ENCODE results near the gene TMEM81.

GRCh38 chr1:205084360-205084759, at the start of gene TMEM81:
- no peak for TF ChIP-seq CTCF (IDR thresholded peaks at IDR 0.05; ENCODE audit: borderline replicate concordance, extremely low read depth, low read length, poor library complexity, severe bottlenecking)
- no peak for TF ChIP-seq EZH2 (IDR thresholded peaks at IDR 0.05; ENCODE audit: borderline replicate concordance, low read depth, low read length, severe bottlenecking)
